Spleen (tissue), 7 donors: ENCODE measurements around the gene ROR1.

Experiments used
- POLR2A ChIP-seq, 3 donors: fragments of 450-650 bp; IDR thresholded peaks; one replicate each; pipeline ENCODE4 v1.5.1; 2017; ENCODE audit warnings: antibody characterized with exemption in 3 of 3, mild to moderate bottlenecking in 1 of 3
- POLR2AphosphoS5 ChIP-seq, 3 donors: sonication (generic); formaldehyde crosslinking; IDR thresholded peaks; one replicate each; pipeline ENCODE4 v1.5.1; 2017; ENCODE audit warnings: antibody characterized with exemption in 3 of 3
- TF ChIP-seq, protein P1 (sequence below), 11 experiments: fragments of 200-600 bp in 7 of 11; fragments of 450-650 bp in 4 of 11; sonication (generic) in 4 of 11; IDR thresholded peaks in 8 of 11; conservative IDR thresholded peaks in 3 of 11; 1 replicate in 7 of 11; 2 replicates in 4 of 11; pipeline versions ENCODE4 v1.4.0 to v1.8.0; 2016 to 2021; ENCODE audit warnings: antibody characterized with exemption in 11 of 11, inconsistent platforms in 4 of 11, mild to moderate bottlenecking in 1 of 11
- donor health status: DM: no; HTN: no; CAD: no; lungs with moderate emphysema.
- donor health status: DM: no; HTN: no; CAD: no.
- donor health status: DM: no; HTN: no; CAD: no.

DNA sequence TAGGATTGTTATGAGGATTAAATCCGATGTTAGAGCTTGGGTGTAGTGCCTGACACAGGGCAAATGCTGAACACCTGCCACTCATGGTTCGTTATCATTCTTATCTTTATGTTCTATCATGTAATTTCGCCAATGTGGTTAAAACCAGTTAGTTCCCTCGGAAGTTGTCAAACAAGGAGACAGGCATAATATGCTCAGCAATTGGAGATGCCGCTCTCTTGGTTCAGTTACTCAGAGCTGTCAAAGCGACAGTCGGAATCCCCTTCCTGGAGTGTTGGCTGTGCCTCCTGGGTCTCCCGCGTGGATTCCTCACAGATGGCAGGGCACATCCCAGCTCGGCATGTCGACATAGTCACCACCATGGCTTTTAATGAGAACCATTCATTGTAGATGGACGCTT lies 192.2 kb downstream of the ROR1 start:
- TF ChIP-seq, protein P1, sequence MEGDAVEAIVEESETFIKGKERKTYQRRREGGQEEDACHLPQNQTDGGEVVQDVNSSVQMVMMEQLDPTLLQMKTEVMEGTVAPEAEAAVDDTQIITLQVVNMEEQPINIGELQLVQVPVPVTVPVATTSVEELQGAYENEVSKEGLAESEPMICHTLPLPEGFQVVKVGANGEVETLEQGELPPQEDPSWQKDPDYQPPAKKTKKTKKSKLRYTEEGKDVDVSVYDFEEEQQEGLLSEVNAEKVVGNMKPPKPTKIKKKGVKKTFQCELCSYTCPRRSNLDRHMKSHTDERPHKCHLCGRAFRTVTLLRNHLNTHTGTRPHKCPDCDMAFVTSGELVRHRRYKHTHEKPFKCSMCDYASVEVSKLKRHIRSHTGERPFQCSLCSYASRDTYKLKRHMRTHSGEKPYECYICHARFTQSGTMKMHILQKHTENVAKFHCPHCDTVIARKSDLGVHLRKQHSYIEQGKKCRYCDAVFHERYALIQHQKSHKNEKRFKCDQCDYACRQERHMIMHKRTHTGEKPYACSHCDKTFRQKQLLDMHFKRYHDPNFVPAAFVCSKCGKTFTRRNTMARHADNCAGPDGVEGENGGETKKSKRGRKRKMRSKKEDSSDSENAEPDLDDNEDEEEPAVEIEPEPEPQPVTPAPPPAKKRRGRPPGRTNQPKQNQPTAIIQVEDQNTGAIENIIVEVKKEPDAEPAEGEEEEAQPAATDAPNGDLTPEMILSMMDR (IDR thresholded peaks at IDR 0.05 in 8 of 11, conservative IDR thresholded peaks at IDR 0.05 in 3 of 11), result no peak
- TF ChIP-seq POLR2A (IDR thresholded peaks at IDR 0.05) (no peak), POLR2AphosphoS5 (IDR thresholded peaks at IDR 0.05) (no peak)
